NCI-H446 (cell line): ENCODE data around the gene P2RY8.
"Not testable (repeated sequence)": the region's sequence is repeated elsewhere in the genome, so short reads cannot be mapped to it uniquely, and the experiment has no call there.

Experiments
- DNase-seq, 2 experiments: peaks; one replicate each; lab custom pipeline; 2025; lab: John Stamatoyannopoulos, UW

Gene P2RY8

GRCh38 chrX:1542994-1543725 is 6.2 kb upstream of the P2RY8 start:
- DNase-seq, result no peak

GRCh38 chrX:1539146-1539545 is 2.2 kb upstream of the P2RY8 start:
- not testable (repeated sequence) for DNase-seq

GRCh38 chrX:1537716-1538090 is 718 bp upstream of the P2RY8 start:
- DNase-seq, result not testable (repeated sequence)

- DNase-seq, result no peak
Measured at GRCh38 chrX:1536712-1537030, 314 bp downstream of the P2RY8 start.

- DNase-seq, result no peak
Measured at GRCh38 chrX:1535241-1536041, 1.5 kb downstream of the P2RY8 start.

GRCh38 chrX:1534301-1535168 is 2.5 kb downstream of the P2RY8 start:
- DNase-seq, result no peak

- DNase-seq, result no peak
Measured at GRCh38 chrX:1533058-1533457, 3.9 kb downstream of the P2RY8 start.

GRCh38 chrX:1531096-1531890 is 5.7 kb downstream of the P2RY8 start:
- no peak for DNase-seq

GRCh38 chrX:1529756-1530155 is 7.2 kb downstream of the P2RY8 start:
- no peak for DNase-seq

GRCh38 chrX:1529328-1529727 is 7.7 kb downstream of the P2RY8 start:
- DNase-seq, result no peak

- DNase-seq, result no peak
Measured at GRCh38 chrX:1528884-1529203, 8.1 kb downstream of the P2RY8 start.

- DNase-seq, result no peak
Measured at GRCh38 chrX:1528186-1528883, 8.7 kb downstream of the P2RY8 start.

GRCh38 chrX:1527457-1527856 is 9.5 kb downstream of the P2RY8 start:
- DNase-seq, result no peak

GRCh38 chrX:1526565-1526964 is 10.4 kb downstream of the P2RY8 start:
- no peak for DNase-seq

GRCh38 chrX:1525583-1526355 is 11.2 kb downstream of the P2RY8 start:
- no peak for DNase-seq

GRCh38 chrX:1524874-1525582 is 12.0 kb downstream of the P2RY8 start:
- no peak for DNase-seq

- DNase-seq, result not testable (repeated sequence)
Measured at GRCh38 chrX:1522905-1523304, 14.1 kb downstream of the P2RY8 start.

- no peak for DNase-seq
Measured at GRCh38 chrX:1521459-1521956, 15.5 kb downstream of the P2RY8 start.

GRCh38 chrX:1520350-1520749 is 16.6 kb downstream of the P2RY8 start:
- no peak for DNase-seq

GRCh38 chrX:1519022-1519497 is 17.9 kb downstream of the P2RY8 start:
- no peak for DNase-seq
